HG02642 (cell line): Measurements from ENCODE around the gene UST.
"Not testable (repeated sequence)": the region's sequence is repeated elsewhere in the genome, so short reads cannot be mapped to it uniquely, and the experiment has no call there.

ENCODE experiments used
- ATAC-seq: cut with Tn5 transposase; IDR thresholded peaks from one replicate; pipeline ENCODE4 v1.9.1; 2021; ENCODE audit warnings: mild to moderate bottlenecking; ENCODE audit not compliant: unreplicated experiment, poor library complexity

UST gene

DNA sequence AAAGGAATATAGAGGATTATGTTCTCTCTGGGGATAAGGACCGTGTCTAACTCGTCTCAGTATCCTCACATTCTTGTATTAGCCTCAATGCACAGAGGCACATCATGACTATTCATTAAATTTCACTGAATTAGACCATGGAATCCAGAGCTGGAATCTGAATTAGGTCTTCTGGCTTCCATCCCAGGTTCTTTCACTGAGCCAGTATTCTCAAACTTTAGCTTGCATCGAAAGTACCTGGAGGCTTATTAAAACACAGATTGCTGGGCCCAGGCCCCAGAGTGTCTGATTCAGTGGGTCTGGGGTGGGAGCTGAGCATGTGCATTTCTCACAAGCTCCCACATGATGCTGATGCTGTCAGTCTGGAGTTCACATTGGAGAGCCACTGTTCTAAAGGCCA is 142.0 kb downstream of the UST start:
- no peak for ATAC-seq

DNA sequence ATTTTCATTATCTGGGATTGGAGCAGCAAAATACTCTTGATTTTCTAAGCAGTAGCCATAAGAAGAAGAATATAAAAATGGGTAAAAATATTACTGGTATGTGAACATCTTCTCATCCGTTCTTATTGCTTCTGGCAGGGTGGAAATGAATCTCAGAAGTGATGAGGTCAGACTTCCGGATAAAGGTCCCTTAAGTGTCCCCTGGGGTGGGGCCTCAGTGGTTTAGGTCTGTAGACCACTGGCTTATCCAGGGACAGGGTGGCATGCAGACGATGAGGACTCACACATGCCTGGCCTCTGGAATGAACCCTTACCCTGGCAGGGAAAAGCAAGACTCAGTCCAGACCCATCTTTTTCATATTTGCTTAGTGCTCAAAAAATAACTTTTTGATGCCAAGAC is 143.3 kb downstream of the UST start:
- no peak for ATAC-seq

DNA sequence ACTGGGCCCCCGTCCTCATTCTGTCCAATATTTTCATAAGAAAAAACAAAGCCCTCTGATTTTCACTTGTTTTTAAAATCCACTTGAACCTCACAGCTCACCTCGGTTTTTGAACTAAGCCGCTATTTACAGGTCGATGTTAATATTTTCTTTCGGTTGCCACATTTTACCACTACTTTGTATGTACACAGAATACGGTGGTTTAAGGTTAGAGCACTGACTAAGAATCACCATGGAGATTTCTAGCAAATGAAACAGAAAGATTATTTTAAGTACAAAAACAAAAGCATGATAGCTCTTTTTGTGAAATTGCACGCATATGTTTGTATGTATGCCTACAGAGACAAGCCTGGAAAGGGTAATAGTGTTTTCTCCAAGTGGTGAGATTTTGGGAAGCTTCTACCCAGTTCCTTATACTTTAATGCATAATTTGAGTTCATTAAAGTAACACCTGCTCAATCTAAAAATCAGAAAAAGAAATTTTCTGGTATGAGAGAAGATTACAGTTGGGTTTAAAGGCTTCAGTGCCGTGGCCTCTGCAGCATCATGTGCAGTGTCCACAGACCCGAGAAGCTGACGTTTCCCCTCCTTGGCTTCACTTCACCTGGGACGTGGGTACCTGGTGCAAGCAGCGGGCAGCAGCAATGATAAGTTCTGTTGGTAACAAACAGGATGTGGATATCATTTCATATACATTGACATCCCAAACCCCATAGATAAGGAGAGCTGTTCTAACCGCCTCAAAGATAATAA is 144.0 kb downstream of the UST start:
- no peak for ATAC-seq

DNA sequence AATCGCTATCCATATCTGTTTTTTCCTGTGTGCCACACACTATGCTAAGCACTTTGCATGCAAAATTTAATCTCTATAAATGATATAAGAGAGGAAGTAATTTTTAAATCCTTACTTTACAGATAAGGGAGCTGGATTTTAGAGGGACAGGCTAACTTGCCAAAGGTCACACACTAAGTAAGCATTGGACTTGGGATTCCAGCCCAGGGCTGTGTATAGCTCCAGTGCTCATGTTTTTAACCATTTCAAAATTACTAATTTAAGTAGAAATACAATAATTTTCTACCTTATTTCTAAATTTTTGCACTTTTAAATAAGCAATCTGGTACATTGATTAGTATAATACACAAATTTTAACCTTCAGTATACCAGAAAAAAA is 144.6 kb downstream of the UST start:
- ATAC-seq: no peak

DNA sequence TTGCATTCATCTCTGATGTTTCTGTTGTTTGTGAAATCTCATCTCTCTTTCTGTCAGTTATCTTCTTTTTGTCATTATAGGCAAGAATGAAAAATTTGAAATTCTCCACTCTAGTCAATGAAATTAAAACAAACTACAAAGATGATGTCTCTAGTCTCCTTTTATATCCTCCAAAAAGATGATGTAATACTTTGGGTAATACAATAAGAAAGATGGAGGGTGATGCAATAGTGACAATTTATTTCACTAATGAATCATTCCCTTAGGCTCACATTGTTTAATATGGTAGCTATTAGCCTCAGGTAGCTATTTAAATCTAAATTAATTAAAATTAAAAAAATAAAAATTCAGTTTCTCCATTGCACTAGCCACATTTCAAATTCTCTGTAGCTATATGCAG is 145.4 kb downstream of the UST start:
- no peak for ATAC-seq

DNA sequence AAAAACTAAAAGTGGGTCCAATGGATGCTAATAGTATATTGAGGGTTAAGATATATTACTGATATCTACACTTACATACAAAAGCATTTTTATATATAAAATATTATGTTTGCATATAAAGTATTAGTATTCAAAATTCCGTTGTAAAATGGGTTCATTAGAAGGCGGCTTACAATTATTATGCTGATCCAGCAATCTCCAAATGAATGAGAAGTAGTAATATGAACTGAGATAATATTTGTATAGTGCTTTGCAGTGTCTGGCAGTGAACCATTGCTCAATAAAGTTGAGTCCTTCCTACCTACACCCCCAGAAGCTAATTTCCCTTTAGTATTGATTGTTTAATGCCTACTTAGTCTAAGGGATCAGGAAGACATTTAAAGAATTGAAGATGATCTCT is 146.2 kb downstream of the UST start:
- no peak for ATAC-seq

DNA sequence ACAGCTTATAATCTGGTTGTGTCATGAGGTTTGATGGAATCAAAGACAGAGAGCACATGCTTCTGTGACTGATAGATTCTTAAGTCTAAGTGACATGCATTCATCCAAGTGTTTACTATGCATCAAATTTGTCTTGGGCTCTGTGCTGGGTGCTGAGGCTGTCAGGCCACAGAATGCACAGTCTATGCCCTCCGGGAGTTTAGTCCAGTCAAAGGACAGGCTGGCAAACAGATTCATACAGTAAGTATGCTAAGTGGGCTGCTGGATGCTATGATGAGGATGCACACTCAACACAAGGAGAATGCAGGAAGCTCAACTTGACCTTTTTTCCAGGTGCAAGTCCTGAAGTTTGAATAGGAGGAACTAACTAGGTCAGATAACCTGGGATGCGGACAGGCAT is 146.7 kb downstream of the UST start:
- ATAC-seq: no peak

DNA sequence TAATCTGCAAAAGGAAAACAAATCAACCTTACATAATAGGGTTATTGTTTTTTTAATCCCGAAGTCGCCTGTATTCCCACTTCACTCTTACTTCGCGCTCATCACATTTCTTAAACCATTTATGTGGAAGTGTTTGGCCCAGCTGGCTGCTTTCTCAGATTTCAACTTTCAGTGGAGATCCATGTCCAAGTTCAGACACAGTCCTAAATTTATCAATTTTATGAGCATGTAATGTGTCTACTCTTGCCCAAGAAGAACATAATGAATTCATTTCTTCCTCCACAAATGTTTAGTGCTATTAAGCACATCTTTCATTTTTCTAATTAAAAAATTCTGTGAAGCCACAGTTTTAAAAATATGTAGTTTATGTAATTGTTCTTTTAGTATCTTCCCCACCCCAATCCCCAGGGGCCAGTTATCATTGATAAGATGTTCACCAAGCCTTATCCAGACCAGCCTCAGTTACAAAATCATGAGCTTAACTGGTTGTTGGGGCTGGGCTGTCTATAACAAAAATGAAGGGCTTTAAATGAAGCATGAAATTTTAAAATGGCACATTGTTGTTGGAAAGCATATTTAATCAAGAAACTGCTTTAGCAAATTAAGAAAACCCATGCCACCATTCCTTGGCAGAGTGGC is 151.7 kb downstream of the UST start:
- ATAC-seq: no peak

DNA sequence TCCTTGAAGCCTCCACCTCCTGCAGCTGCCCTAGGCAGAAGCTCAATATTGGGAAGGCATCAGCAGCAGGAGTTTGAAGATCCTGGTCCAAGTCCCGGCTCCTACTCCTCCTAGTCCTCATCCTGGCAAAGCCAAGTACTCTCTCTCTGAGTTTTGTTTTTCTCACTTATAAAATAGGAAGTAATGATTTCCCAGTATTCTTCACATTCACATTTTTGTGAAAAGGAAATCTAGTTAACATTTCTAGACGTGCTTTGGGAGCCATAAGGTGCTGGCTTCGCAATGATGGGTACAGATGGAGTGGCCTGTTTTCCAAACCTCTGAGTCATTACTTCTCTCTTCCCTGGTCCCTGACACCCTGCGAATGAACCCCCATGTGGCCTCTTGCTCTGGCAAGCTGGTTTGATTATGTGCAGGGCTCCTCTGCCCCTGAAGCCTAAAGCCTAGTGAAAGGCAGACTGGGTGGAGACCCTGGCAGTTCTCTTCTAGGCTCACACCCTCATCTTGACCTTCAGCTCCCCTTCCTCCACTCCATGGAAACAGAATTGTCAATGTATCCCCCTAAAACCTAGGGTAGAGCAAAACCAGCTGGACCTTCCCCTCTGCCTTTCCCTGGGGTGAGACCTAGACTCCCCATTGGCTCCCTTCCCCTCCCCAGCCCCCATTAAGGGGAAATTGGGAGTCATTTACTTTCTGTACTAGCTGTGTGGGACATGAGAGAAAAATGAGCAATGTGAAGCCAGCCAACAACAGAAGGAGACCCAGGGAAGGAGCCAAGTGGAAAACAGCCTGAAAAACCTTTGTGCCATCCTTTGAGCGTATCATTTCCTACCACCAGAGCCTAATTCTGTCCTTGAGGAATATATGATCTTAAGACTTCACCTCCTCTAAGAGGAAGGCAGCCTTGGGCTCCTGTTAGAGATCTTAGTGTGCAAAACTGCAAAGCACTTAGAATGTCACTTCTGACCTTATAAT is 158.4 kb downstream of the UST start:
- no peak for ATAC-seq

DNA sequence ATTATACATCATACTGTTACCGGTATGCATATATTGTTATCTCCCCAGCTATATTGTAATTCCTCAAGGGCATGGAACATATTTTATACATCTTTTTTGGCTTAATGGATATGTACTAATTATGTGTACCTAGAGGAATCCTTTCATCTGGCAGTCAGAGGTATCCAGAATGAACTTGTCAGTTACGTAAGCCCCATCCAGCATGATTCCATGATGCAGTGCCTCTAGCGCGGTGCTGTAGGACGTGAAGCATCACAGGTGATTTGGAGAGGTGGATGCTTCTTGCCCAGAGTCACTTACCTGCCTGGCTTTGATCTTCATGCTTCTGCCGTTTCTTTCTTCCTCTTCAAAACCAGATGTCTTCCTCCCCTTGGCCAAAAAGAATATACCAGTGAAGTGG is 159.1 kb downstream of the UST start:
- ATAC-seq: no peak

DNA sequence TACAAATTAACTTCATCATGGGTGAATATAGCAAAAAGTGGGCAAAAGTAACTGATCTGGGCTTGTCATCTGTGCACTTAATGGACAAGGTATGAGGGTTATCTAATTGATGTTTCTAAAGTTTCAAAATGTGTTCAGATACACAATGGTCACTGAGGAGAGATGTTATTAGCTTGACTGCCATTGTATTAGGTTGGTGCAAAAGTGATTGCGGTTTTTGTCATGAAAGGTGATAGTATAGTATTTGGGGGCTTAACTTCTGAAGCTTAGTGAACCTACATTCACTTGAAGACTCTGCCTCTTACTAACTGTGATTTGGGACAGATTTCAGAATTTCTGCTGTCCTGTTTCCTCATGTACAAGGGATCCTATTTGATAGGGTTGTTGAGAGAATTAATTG is 159.6 kb downstream of the UST start:
- ATAC-seq: no peak

DNA sequence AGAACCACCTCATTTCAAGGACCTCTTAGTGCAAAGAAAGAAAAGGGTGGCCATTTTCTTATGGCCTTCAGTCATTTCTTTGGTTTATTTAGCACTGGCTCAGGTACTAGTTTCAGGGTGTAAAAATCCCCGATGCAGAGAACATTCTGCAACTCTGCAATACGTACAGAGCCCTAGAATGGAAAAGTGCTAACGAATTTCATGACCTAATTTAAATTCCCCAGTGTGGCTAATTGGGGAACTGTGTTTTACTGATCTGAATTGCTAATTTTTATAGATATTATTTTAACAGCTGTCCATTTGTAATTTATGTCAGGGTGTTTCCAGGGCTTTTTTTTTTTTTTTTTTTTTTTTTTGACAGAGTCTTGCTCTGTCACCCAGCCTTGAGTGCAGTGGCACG is 160.7 kb downstream of the UST start:
- no peak for ATAC-seq

DNA sequence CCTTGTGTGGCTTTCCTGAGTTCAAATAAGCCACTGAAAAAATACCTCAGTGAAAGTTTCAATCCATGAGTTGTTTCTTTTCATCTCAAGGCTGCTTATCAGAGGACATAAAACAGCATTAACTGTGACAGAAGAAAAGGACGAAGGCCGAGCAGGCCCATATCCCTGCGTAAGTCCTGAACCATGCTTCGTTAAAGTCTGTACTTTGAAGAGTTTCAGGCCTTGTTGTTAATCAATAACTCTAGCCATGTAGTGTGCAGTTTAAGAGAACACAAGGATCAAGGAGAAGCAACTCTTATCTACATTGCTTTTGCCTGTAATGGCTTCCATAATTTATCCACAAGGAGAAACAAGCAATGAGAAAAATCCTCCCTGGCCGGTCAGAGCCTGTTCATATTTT is 165.4 kb downstream of the UST start:
- ATAC-seq: no peak

DNA sequence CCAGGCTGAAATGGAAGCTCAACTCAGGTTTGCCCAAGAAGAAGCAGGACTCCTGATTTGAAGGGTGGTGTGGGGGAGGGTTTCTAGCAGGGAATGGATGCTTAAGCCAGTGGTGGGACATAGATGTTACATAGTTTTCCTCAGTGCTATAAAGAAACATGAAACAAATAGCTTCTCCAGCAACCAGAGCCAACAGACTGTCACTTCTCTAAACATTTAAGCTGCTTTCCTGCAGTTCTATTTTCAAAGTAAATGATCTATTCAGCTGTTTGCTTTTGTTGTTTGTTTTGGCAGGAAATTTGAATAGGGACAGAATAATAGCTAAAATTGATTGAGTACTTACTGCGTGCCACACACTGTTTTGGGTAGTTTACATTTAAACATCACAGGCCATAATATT is 169.0 kb downstream of the UST start:
- ATAC-seq: no peak

DNA sequence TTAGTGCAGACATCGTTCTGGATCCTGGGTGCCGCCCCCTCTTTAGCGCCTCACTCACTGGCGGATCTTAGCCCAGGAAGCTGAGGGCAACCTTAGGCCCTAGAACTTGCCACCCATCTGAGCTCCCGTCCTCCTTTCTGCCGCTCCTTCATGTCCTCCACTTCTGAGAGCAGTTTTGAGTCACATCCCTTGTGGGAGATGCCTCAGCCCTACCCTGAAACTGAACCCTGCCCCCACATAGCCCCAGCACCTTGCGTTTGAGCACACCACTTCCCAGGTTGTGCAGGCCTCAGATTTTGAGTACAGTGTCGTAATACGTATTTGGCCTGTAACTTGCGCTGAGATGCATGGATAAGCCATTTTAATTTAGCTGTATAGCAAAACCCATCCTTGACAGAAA is 169.7 kb downstream of the UST start:
- ATAC-seq: not testable (repeated sequence)

DNA sequence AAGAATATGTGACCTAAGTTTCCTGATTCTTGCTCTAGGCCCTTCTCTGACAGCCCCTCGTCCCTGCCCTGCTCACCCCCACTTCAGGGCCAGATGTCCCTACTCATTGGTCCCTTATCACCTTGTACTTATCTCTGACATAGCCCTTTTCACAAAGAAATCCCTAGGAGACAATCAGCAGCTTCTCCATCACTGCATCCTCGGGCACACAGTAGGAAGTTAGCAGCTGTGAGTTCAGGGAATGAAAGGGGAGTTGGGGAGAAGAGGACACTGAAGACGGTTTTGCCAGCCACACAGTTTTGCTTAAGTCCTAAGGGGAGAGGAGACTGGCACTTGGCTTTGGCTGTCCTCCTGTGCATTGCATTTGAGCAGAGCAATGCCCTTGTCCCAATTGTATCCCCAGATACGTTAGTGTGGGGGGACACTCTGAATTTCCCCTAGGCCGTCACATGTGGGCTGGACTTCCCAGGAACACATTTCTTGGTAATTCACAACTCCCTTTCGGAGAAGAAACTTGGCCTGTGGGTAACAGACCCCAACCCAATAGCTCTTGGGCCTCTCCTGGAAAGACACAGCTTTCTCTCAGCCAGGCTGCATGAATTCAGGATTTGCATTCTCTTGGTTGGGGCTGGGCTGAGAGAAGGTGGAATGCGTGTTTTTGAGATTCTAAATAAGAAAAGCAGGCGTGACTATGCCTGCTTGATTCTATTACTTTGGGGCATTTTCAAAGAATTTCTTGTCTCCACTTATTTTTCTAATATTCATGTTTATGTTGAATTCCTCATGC is 177.6 kb downstream of the UST start:
- no peak for ATAC-seq

DNA sequence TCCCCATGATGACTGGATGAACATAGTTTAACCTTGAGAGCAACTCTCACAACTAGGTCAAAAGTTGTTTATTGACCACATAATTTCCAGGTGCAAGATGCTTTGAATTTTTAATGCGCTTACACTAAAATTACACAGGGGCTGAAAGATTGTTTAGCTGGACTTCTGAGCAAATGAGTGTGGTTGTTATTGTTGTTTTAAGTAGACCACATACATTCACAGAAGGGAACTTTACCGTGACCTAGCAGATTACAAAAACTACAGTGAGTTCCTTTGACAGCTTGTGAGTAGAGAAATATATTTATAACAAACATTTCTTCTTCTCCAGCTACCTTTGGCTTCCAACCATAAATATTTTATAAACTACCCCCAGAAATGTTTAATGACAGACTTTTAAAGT is 178.9 kb downstream of the UST start:
- no peak for ATAC-seq

DNA sequence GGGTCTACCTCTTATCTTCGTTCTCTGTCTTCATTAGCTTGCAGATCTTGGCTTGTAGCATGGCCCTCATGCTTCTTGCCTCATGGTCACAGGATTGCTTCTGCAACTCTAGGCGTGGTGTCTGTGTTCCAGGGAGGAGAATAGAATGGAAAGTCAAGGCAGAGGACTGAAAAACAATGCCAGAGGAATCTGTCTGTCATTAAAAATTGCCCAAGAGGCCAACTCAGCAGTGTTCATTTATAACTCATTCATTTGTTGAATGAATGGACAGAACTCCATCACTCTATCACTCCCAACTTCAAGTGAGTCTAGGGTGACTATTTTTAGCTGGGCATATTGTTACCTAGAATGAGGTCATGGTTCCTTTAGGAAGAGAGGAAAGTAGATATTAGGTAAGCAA is 179.6 kb downstream of the UST start:
- ATAC-seq: no peak

DNA sequence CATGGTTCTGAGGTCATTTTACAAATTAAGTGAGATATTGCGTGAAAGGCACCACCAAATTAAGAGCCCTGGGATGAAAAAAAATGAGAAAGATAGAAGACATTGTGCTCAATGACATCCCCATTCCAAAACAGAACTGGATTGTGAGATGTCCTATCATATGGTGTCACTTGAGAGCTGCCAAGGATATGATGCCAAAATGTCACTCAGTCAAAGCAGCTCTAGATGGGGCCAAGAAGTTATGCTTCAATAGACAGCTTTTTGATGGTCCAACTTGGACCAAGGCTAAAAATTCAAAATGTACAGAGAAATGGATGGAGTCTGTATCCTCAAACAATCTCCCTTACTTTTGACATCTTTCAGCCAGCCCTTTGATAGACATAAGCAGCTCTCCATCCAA is 180.8 kb downstream of the UST start:
- no peak for ATAC-seq

DNA sequence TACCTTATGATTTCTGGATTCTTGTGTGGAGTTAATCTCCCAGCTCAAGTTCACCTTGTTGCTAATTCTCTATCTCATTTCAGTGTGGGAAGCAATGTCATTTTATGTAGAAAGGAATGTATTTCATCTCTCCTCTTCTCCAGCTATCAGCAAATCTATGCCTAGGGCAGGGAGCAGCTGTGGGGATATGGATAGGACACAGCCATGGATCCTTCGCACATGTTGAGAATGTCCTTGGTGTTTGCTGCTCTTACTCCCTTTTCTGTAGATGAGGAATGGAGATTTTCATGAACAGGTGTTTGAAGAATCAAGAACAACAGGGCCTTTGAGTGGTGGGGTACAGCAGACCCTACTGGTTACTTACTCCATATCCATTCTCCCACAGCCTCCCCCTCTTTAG is 182.0 kb downstream of the UST start:
- no peak for ATAC-seq
